GM19468 (cell line): Measurements from ENCODE around the gene CEBPZOS.

Source experiments
- ATAC-seq: cut with Tn5 transposase; IDR thresholded peaks from one replicate; pipeline ENCODE4 v1.9.1; 2021; ENCODE audit warnings: mild to moderate bottlenecking, moderate library complexity, moderate number of reproducible peaks; ENCODE audit not compliant: unreplicated experiment; ENCODE audit errors: extremely low read depth

The CEBPZOS gene

DNA sequence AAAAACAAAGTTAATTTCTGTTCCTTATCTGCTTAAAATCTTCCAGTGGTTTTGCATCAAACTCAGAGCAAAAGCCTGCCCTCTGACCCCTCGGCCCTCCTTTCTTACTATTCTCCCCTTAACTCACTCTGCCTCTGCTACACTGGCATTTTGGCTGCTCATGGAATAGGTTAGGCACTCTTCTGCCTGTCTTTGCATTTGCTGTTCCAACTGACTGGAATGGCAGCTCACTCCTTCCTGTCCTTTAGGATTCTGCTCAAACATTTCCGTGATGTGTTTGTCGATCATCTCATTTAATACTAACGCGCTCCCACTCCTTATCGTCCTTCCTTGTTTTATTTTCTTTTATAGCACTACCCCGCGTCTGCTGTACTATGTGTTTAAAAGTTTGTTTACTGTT lies 34.3 kb downstream of the CEBPZOS start:
- ATAC-seq, result no peak

GRCh38 chr2:37231241-37232130 lies 35.2 kb downstream of the CEBPZOS start, which contains the start of the genes CEBPZ and NDUFAF7:
Gene CEBPZ, minus strand, starts transcription at chr2:37231596. Its CDS starts 29 bp downstream, at chr2:37231567.
Gene NDUFAF7, plus strand, starts transcription at chr2:37231658. Its CDS starts 48 bp downstream, at chr2:37231706.
- peak; percentile 91 for ATAC-seq

DNA sequence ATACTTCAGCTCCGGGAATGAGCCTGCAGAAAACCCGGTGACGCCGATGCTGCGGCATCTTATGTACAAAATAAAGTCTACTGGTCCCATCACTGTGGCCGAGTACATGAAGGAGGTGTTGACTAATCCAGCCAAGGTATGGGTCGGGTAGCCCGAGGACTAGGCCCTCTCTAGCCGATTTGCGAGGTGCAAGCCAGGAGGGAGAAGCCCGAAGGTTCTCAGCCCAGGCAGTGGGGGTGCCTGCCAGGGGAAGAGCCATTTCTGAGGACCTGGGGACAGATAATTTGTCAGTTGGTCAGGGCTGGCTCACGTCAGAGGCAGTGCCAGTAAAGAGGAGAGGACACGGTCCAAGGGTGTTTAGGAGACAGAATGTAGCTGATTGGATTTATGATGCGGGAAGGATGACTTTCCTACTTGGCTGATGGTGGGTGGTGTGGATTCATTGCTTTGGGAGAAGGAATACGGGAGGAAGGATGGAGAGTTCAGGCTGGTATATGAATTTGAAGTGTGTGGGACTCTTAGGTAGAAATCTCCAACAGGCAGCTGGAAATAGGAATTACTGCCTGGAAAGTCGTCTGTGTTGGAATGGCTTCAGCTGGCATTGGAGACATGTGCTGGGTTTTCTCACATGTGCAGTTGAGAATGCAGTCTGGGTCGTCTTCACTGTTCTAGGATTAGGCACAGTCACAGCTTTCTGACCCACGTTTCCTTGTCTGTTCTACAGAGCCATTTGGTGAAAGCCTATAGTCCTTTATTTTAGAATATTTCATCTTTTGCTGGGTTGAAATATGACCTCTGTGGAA lies 36.0 kb downstream of the CEBPZOS start:
- no peak for ATAC-seq

DNA sequence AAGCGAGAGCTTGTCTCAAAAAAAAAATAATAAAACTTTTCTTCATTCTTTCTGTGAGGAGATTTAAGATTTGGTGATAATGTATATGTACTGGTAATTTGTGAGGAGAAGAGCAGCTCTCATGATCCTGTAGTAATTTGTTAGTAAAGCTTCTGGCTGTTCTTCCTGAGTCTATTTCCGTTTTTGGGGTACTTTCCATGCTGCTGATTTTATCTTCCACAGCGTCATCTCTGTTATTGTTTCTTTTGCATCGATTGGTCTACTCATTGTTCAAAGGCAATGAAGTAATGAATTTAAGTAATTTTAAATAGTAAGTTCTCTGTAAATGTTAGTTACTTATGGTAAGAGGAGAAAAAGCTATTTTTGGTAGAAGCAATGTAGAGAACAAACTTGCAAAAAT lies 47.1 kb downstream of the CEBPZOS start:
- ATAC-seq, result no peak

DNA sequence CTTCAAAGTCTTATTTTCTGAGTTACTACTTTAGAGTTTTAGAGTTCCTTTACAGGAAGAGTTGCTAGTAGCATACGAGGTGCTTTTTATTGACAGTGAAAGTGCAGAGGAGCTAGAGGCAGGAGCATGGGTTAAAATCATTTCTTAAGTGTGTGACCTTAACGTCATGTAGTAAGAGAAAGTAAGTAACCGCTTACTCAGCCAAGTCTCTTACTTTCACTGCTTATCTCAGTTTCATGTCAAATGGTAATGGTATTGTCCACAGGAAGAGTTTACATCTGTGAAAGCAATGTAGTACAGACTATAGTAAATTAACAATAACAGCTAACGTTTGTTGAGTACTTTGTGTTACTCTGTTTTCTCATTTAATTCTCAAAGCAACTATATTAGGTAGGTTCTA lies 47.7 kb downstream of the CEBPZOS start:
- peak; percentile 23 for ATAC-seq

DNA sequence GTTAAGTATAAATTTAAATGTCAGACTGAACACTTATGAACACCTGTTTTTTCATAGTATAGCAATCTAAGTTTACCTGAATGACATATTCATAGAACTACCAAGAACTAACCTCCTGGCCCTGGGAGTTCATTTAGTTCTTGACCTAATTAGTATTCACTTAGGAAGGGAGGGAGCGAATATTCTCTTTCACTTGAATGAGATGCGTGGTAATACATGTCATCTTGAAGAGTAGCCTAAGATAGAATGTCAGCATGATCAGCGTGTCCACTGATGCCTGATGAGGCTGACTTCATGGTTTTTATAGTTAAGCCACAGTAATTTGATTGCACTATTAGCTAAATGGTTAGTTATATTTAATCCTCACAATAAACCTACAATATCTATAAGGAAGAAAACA lies 48.5 kb downstream of the CEBPZOS start:
- ATAC-seq, result no peak

- no peak for ATAC-seq
Observed at GRCh38 chr2:37246205-37246604, 49.9 kb downstream of the CEBPZOS start.

GRCh38 chr2:37250869-37251740 lies 54.8 kb downstream of the CEBPZOS start:
- no peak for ATAC-seq
